ENCODE measurements around the gene PRRG2.

PRRG2 gene

DNA sequence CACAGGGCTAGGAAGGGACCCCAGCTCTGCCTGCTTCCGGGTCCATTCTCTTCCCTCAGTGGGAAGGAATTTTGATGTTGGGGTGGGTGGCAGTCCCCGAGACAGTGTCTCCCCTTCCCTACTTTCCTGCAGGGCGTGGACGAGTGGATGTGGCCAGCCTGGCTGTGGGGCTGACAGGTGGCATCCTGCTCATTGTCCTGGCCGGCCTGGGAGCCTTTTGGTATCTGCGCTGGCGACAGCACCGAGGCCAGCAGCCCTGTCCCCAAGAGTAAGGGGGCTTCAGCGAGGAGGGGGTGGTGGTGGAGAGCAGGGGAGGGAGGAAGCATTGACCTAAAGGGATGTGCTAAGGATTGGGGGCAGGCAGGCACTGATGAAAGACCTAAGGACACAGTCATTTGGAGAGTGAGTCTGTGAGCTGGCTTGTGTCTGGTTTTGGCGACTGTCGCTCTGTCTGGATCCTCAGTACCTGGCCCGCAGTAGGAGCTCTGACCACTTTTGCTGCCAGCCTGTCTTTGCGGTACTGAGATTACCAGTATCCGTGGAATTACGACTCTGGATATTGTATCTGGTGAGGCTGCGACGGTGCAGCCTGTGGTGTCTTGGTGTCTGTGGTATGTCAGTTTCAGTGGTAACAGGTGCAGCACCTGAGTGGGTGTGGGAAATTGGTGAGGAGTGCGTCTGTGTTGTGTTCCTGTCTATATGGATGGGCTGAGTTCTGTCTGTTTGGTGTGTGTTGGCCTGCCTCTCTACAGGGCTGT lies 7.4 kb downstream of the PRRG2 start:
- no peak for DNase-seq (ENCODE audit: low read depth, low spot score)
- Histone ChIP-seq H3K36me3 (ENCODE audit: insufficient read depth, low read length) (peaks cover under 1% of the 10 kb centered on the region), H3K9me3 (ENCODE audit: low read depth, low read length) (no peaks in the 10 kb centered on the region), H3K4me3 (no peak overlapping the region), H3K27ac (no peak overlapping the region), H3K9ac (ENCODE audit: insufficient read length) (no peak overlapping the region)
- TF ChIP-seq FOXP2 (optimal IDR thresholded peaks at IDR 0.05; ENCODE audit: control extremely low read depth, extremely low read length, insufficient read depth) (no peak), EZH2 (IDR thresholded peaks at IDR 0.05) (no peak), POLR2AphosphoS5 (IDR thresholded peaks at IDR 0.05; ENCODE audit: borderline replicate concordance, low read depth, low read length) (no peak)

DNA sequence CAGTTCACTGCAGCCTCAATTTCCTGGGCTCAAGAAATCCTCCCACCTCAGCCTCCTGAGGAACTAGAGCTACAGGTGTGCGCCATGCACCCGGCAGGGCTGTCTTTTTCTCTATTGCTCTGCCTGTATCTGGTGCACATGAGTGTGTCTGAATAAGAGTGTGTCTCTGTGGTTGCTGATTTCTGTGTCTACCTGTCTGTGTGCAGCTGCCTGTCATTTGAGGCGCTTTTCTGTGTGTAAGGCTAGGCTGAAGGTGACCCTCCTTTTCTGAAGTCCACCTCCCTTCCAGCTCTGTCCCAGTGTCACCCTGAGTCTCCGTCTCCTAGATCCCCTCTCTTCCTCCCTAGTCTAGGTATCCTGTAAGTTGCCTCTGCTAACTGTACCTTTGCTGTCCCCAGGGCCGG lies 8.4 kb downstream of the PRRG2 start:
- TF ChIP-seq FOXP2 (optimal IDR thresholded peaks at IDR 0.05; ENCODE audit: control extremely low read depth, extremely low read length, insufficient read depth) = no peak
- TF ChIP-seq EZH2 (IDR thresholded peaks at IDR 0.05) = no peak
- no peak for TF ChIP-seq POLR2AphosphoS5 (IDR thresholded peaks at IDR 0.05; ENCODE audit: borderline replicate concordance, low read depth, low read length)
- no peak overlapping the region for H3K9ac ChIP-seq (ENCODE audit: insufficient read length)
- H3K4me3 ChIP-seq = no peak overlapping the region

DNA sequence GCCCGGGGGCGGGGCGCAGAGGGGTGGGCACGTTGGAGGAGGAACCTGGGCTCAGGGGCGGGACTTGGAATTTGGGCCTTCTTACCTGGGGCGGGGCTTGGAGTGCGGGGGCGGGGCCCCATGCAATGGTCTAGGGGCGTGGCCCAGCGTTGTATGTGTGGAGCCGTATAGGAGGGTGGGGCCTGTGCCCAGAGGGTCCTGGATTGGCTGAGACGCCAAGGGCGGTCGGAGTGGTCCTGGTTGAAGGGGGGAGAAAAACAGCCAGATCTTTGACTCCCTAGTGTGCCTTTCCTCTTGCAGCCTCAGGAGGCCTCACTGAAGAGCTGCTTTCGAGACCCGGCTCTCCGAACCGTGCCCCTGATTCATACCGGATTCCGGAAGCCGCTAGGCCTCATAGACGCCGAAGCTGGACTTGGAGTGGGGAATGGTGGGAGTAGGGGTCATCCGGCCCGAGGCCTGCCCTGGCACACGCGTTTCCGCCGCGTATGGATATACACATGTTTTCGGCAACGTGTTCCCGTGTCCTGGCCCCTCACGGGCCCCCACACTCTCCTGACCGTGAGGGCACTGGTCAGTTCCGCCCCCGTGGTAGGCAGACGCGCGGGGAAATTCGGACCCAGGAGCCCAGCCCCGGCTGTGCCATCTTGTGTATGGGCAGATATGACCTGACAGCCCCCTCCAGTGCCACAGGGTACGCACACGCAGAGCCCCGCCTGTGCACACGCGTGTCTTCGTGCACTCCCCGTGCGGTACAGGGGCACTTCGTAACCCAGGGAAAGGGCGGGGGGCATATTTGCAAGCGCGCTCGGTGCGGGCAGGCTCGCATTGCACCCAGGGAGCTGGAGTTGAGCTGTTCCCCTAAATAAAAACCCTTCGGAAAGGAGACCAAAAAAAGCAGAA lies 9.2 kb downstream of the PRRG2 start:
- Histone ChIP-seq H3K4me3 (peak overlapping the region; percentile 100), H3K36me3 (ENCODE audit: insufficient read depth, low read length) (peaks cover 15% of the 10 kb centered on the region), H3K27ac (peak overlapping the region; percentile 96), H3K9me3 (ENCODE audit: low read depth, low read length) (no peaks in the 10 kb centered on the region), H3K9ac (ENCODE audit: insufficient read length) (peak overlapping the region; percentile 96)
- peak; percentile 99 for TF ChIP-seq POLR2AphosphoS5 (IDR thresholded peaks at IDR 0.05; ENCODE audit: borderline replicate concordance, low read depth, low read length)
- TF ChIP-seq EZH2 (IDR thresholded peaks at IDR 0.05) = no peak
- TF ChIP-seq FOXP2 (optimal IDR thresholded peaks at IDR 0.05; ENCODE audit: control extremely low read depth, extremely low read length, insufficient read depth) = peak; percentile 78
- DNase-seq (ENCODE audit: low read depth, low spot score) = peak; percentile 98

More for the DNA sequence above, 8.4 kb downstream of the PRRG2 start:
- no peak for DNase-seq (ENCODE audit: low read depth, low spot score)
- peaks cover 10% of the 10 kb centered on the region for H3K36me3 ChIP-seq (ENCODE audit: insufficient read depth, low read length)
- no peak overlapping the region for H3K27ac ChIP-seq
- no peaks in the 10 kb centered on the region for H3K9me3 ChIP-seq (ENCODE audit: low read depth, low read length)

DNA sequence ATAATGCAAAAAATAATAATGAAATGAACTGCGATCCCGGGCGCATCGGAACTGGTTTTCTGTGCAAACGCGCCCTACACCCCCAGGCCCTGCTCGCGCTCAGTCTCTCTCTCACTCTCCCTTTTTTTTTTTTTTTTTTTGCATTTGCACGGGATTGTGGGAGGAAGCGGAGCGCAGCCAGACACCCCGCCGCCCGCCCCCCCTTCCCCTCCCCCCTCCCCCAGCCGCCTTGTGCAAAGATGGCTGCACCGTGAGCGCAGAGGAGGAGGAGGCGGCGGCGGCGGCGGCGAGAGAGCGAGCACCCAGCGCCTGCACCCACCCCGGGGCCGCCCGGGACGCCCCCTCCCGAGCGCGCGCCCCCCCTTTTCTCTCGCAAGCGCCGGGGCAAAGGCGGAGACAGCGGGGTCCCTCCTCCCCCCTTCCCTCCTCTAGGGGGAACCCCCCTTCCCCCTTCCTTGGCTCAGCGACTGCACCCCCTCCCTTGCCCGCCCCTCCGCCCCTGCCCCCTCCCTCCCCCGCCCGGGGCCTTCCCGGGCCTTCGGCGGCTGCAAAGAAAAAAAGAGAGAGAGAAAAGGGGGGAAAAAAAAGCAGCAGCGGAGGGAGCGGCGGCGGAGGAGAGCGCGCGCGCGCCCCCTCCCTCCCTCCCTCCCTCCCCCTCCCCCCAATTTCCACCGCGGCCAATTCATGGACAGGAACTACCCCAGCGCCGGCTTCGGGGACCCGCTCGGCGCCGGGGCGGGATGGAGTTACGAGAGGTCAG lies 10.0 kb downstream of the PRRG2 start, which contains the start of gene PRR12:
Gene PRR12, plus strand, starts transcription at position 212 of the 760 bp plus-strand sequence. Its CDS starts 473 bp downstream, at position 685.
- DNase-seq (ENCODE audit: low read depth, low spot score) = no peak
- no peaks in the 10 kb centered on the region for H3K9me3 ChIP-seq (ENCODE audit: low read depth, low read length)
- H3K9ac ChIP-seq (ENCODE audit: insufficient read length) = peak within 1 kb of the TSS; percentile 96
- H3K4me3 ChIP-seq = peak within 1 kb of the TSS; percentile 100
- peaks cover 23% of the 10 kb centered on the region for H3K36me3 ChIP-seq (ENCODE audit: insufficient read depth, low read length)
- TF ChIP-seq POLR2AphosphoS5 (IDR thresholded peaks at IDR 0.05; ENCODE audit: borderline replicate concordance, low read depth, low read length) (peak; percentile 51; the same call in 1 of the 2 replicates), FOXP2 (optimal IDR thresholded peaks at IDR 0.05; ENCODE audit: control extremely low read depth, extremely low read length, insufficient read depth) (no peak)
- peak within 1 kb of the TSS; percentile 96 for H3K27ac ChIP-seq

DNA sequence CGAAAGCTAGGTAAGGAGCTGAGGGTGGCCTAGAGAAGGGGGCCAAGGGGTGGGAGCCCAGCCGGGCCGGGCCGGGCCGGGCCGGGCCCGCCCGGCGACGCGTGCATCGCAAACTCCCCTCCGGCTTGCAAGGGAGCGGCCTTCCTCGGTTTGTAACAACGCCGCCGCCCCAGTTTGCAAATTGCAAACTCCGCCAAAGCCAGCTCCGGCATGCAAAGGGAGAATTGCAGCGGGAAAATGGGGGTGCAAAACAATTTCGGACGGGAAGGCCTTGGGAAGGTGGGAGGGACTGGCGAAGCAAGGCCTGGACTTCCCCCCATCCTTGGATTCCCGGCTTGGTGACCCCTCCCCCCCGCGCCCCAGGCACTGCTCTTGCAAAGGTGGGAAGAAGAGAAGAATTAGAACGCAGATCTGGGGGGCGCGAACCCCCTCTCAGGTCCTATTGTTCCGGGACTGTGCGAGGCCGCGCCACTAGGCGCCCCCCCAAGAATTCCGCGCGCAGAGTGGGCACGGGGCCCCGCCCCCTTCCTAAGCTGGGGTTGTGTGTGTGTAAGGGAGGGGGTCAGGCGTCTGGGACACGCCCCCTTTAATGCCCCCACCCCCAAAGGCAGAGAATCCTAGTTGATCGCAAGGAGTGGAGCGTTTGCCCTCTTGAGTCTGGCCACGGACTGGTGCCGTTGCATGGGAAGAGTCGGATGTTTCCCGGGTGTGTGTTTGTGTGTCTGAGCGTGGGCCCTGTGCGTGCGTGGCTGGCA lies 10.8 kb downstream of the PRRG2 start:
- Histone ChIP-seq H3K4me3 (peak overlapping the region; percentile 100), H3K9me3 (ENCODE audit: low read depth, low read length) (no peaks in the 10 kb centered on the region), H3K9ac (ENCODE audit: insufficient read length) (peak overlapping the region; percentile 78), H3K27ac (peak overlapping the region; percentile 81; the same call in 1 of the 2 replicates), H3K36me3 (ENCODE audit: insufficient read depth, low read length) (peaks cover 29% of the 10 kb centered on the region)
- peak; percentile 7 for TF ChIP-seq FOXP2 (optimal IDR thresholded peaks at IDR 0.05; ENCODE audit: control extremely low read depth, extremely low read length, insufficient read depth)
- TF ChIP-seq POLR2AphosphoS5 (IDR thresholded peaks at IDR 0.05; ENCODE audit: borderline replicate concordance, low read depth, low read length) = peak; percentile 56
- no peak for TF ChIP-seq EZH2 (IDR thresholded peaks at IDR 0.05)
- DNase-seq (ENCODE audit: low read depth, low spot score) = no peak

DNA sequence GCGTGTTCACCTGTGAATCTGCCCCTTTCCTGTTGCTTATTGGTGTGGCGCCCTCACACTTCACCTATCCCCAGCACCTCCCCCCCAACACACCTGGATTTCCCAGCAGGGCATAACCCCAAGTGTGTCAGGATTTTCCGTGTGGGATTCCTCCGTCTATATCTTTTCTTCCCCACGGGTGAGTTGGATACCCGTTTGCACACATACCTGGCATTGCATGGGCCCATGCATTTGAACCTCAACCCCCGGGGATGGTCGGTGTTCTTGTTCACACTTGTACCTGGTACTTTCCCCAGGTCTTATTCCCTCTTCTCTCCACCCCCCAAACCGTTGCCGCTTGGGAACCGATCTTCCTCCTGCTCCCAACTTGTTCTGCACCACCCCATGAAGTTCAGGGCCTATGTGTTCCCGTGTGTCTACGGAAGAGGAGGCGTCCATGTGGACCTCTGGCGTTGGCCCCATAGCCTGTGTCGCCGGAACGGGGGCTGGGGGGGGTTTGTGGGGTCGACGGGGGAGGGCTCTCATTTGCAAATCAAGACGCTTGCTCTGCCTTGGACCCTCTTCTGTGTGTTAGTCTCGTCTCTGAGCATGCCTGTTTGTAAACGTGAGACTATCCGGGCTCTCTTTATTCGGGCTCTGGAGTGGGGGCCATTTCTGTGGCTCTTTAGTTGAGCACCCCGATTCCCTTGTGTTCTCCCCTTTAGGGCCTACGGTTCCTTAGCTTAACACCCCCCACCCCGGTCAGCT lies 11.5 kb downstream of the PRRG2 start:
- Histone ChIP-seq H3K27ac (peak overlapping the region; percentile 81; the same call in 1 of the 2 replicates), H3K9ac (ENCODE audit: insufficient read length) (peak overlapping the region; percentile 78), H3K4me3 (peak overlapping the region; percentile 100), H3K36me3 (ENCODE audit: insufficient read depth, low read length) (peaks cover 36% of the 10 kb centered on the region), H3K9me3 (ENCODE audit: low read depth, low read length) (no peaks in the 10 kb centered on the region)
- DNase-seq (ENCODE audit: low read depth, low spot score) = no peak
- no peak for TF ChIP-seq POLR2AphosphoS5 (IDR thresholded peaks at IDR 0.05; ENCODE audit: borderline replicate concordance, low read depth, low read length)
- no peak for TF ChIP-seq EZH2 (IDR thresholded peaks at IDR 0.05)
- TF ChIP-seq FOXP2 (optimal IDR thresholded peaks at IDR 0.05; ENCODE audit: control extremely low read depth, extremely low read length, insufficient read depth) = peak; percentile 2

Data from SK-N-MC (cell line).